GM18868 (cell line): ENCODE data around the gene ELOA2.
"Not testable (repeated sequence)": the region's sequence is repeated elsewhere in the genome, so short reads cannot be mapped to it uniquely, and the experiment has no call there.

Experiments
- ATAC-seq: cut with Tn5 transposase; IDR thresholded peaks from one replicate; pipeline ENCODE4 v1.9.1; 2021; ENCODE audit warnings: mild to moderate bottlenecking, moderate library complexity; ENCODE audit not compliant: unreplicated experiment

The ELOA2 gene

GRCh38 chr18:47023769-47024465 lies 11.5 kb downstream of the ELOA2 start:
- ATAC-seq = not testable (repeated sequence)

GRCh38 chr18:47022821-47023220 lies 12.6 kb downstream of the ELOA2 start:
- ATAC-seq = not testable (repeated sequence)

GRCh38 chr18:47020757-47021156 lies 14.7 kb downstream of the ELOA2 start:
- ATAC-seq = not testable (repeated sequence)

DNA sequence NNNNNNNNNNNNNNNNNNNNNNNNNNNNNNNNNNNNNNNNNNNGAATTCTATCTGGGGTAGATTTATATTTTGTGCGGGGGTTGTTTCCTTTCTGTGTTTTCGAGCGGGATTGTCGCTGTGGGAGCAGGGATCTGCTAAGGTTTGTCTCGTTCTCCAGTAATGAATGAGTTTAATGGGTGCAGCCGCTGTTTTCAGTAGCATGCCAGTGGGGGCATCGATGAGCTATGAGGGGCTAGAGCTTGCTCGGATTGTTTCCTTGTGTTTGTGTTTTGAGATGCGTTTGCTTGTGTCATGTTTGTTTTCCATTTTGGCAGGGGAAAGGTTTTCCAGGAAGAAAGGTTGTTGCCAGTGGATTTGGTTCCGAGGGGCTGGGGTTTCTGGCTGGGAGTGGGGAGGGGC lies 15.6 kb downstream of the ELOA2 start:
- ATAC-seq = not testable (repeated sequence)
